Mucosa of gallbladder (tissue), 1 donor: ENCODE results near the gene BCOR. TPM values are rescaled to one million over a fixed set of nuclear protein-coding genes. Genes with fewer than 3 reads are reported as not detected.

ENCODE experiments used
- DNase-seq: peaks from one replicate; pipeline ENCODE4 v3.0.0-alpha.2; 2020; ENCODE audit warnings: low spot score
- total RNA-seq: library from RNA; stranded (reverse); gene quantifications from one replicate; pipeline ENCODE4 v1.2.1, GENCODE V29; 2021
- donor health status: DM: no; HTN: no; CAD: no.

Gene BCOR
- total RNA-seq, 1 donor from 2014 or later, result 25.8 TPM

DNA sequence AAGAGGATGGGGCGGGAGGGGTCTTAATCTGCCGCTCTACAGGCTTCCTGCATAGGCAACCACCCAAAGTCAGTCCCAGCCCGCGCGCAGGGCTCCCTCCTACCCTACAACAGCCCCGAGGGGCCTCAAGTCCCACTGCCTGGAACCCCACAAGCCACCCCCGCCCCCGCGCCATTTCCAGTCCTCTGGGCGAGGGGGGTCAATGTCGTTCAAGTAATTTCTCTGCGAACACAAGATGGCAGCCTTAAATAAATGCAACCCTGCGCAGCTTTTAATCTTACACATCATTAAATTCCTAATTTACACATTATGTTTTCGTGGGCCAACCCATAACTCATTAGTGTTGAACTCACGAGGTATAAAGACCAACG lies 92.9 kb downstream of the BCOR start:
- DNase-seq, result no peak

DNA sequence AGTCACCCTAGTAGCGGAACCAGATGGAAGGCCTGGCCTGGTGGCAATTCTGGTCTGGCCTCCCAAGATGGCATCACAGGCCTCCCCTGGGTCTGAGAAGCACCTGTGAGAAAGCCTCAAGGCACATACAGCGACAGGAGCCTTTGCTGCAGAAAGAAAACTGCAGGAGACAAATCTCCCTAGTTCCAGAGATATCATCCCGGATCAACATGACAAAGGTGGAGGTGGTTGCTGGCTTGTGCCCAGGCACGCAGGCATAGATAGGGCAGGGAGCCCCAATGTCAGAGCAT lies 93.6 kb downstream of the BCOR start:
- DNase-seq, result no peak

DNA sequence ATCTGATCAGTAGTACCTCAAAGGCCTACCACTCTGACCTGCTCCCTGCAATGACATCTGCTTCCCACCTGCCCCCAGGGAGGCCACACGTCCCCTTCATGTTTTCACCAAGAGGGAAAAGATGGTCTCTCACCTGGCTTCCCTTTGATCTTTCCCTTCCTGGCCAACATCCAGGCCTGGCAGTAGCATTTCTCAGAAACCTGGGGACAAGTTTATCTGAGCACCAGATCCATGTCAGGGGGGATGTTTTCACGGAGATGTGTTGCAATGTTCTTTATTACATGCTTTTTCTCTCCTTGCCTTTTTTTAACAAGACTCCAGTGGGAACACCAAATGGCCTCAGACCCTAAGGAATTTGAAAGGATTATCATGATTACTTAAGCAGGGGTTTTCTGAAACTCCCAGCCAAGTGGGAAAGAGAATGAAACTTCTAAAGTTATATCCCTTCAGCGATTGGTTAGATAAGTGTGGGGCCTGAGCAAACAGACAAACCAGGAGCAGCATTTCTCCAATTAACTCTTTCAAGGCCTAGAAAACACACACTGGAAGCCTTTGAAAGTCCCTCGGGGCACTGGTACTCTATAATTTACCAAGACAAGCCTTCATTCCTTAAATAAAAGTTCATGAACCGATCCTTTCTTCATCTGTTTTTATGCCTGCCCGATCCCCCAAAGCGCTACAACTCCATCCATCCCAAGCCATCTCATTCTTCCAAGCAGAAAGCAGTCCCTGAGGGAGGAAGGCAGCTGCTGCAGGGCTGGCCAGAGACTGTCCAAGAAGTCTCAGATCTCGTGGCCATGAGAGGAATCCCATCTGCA lies 94.1 kb downstream of the BCOR start:
- DNase-seq, result no peak

DNA sequence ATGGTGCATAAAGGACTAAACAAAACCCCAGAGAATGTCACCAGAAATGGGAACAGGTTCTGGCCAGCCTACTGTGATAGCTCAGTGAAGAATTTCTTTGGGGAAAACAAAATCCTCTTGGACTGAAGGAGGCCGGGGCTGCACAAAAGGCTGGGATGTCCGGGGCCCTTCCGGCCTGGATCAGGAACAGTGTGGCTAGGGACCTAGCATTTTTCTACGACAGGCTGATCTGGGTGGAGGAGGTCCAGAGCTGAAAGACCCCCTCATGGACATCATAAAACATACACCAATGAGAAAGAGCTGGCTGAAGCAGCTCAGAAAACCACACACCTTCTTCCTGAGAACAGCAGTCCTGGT lies 94.7 kb downstream of the BCOR start:
- DNase-seq, result no peak
